C4-2B (cell line): ENCODE results near the gene STAB1.

Experiments
- H3K27ac ChIP-seq: fragments of 450-650 bp; 2 replicates; pipeline ENCODE4 v1.5.1; 2017
- CTCF ChIP-seq: fragments of 450-650 bp; conservative IDR thresholded peaks from 2 replicates; pipeline ENCODE4 v1.5.1; 2017; ENCODE audit warnings: mild to moderate bottlenecking
- ZFX ChIP-seq: fragments of 450-650 bp; IDR thresholded peaks from 2 replicates; pipeline ENCODE4 v1.6.1; 2017

Gene STAB1

DNA sequence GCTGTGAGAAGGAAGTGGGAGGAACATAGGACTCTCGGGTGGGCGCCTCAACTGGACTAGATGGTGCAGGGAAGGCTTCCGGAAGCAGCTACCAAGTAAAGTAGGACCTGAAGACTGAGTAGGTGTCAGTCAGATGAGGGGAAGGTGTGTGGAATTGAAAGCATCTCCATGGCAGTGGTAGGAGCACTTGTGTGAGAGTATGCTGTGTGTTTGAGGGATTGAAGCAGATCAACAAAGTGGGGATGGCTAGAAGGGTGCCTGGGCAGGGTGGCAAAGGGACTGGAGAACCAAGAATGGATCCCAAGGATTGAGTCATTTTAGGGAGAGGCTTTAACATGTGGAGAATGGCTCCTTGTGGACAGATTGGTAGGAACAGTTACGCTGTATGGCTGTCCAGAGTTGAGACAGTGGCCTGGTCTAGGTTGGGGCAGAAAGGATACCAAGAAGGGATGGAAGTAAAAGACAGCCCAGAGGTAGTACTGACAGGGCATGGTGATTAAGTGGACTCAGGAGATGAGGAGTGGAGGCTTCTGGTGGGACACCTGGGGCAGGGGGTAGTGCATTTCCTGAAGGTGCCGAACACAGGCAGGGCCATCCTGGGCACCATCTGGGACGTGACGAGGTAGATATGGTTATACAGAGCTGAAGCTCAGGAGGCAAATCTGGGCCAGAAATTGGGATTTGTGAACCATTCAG is 42.7 kb downstream of the STAB1 start:
- no peak for TF ChIP-seq ZFX
- no peak for TF ChIP-seq CTCF
- H3K27ac ChIP-seq, result peak overlapping the region; percentile 95

- TF ChIP-seq ZFX, result no peak
- no peak for TF ChIP-seq CTCF
- H3K27ac ChIP-seq, result peak overlapping the region; percentile 29
These were observed 44.0 kb downstream of the STAB1 start for GRCh38 chr3:52539010-52539653.

DNA sequence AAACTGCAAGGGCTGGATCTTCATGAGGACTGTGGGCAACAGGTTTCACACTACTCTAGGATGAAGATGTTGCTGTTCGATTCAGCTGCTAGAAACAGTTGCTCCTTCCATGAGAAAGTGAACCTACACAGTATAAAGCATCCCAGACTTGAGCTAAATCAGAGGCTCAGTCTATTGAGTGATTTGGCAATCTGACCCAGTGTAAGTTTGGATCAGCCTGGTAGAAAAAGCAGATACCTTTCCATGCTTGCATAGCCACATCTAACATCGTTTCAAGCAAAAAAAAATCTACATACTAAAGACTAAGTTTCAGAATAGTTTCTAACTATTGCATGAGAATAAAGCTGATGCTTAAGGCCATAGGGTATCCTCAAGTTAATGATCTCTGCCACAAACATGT is 45.9 kb downstream of the STAB1 start:
- TF ChIP-seq ZFX (no peak), CTCF (no peak)
- H3K27ac ChIP-seq, result no peak overlapping the region

GRCh38 chr3:52544937-52545336 is 49.8 kb downstream of the STAB1 start:
- no peak for TF ChIP-seq CTCF
- no peak for TF ChIP-seq ZFX
- H3K27ac ChIP-seq, result no peak overlapping the region

GRCh38 chr3:52546111-52546901 is 51.2 kb downstream of the STAB1 start:
- no peak for TF ChIP-seq CTCF
- TF ChIP-seq ZFX, result no peak
- no peak overlapping the region for H3K27ac ChIP-seq

DNA sequence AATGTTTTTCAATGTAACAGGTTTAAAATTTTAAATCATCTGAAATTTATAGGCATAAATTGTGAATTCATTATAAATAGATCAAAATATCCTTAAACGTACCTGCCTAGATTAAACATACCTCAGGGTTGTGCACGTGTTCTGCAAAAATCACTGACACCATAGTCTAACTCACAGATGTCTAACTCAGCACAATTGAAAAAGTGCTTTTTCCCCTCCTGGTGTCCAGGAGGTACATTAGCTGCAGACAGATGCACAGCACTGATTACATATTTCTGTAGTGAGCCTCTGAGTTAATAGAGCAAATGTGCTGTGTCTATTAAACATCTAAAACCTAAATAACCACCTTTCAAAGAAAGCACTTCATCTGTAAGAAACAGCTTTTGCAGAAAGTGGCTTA is 52.0 kb downstream of the STAB1 start:
- no peak for TF ChIP-seq ZFX
- H3K27ac ChIP-seq, result no peak overlapping the region

- H3K27ac ChIP-seq, result no peak overlapping the region
- TF ChIP-seq ZFX, result no peak
- TF ChIP-seq CTCF, result no peak
These were observed 56.0 kb downstream of the STAB1 start for GRCh38 chr3:52551118-52551517.
